Ishikawa (cell line): ENCODE measurements around the gene TPCN2.

Experiments
- CEBPB ChIP-seq: IDR thresholded peaks from 2 replicates; pipeline ENCODE4 v1.6.1; 2012
- CREB1 ChIP-seq: IDR thresholded peaks from 2 replicates; pipeline ENCODE4 v1.6.1; 2012; ENCODE audit warnings: low read depth
- EGR1 ChIP-seq: IDR thresholded peaks from 2 replicates; pipeline ENCODE4 v1.6.1; 2012
- EP300 ChIP-seq: IDR thresholded peaks from 2 replicates; pipeline ENCODE4 v1.6.1; 2012; ENCODE audit warnings: borderline replicate concordance
- FOXM1 ChIP-seq: IDR thresholded peaks from 2 replicates; pipeline ENCODE4 v1.6.1; 2012; ENCODE audit warnings: low read depth, borderline replicate concordance
- MAX ChIP-seq: IDR thresholded peaks from 2 replicates; pipeline ENCODE4 v1.6.1; 2012
- NFIC ChIP-seq: IDR thresholded peaks from 2 replicates; pipeline ENCODE4 v1.6.1; 2012
- RAD21 ChIP-seq: IDR thresholded peaks from 2 replicates; pipeline ENCODE4 v1.6.1; 2012; ENCODE audit warnings: low read depth
- REST ChIP-seq: IDR thresholded peaks from 2 replicates; pipeline ENCODE4 v1.6.1; 2012; ENCODE audit warnings: low read depth, mild to moderate bottlenecking
- TAF1 ChIP-seq: IDR thresholded peaks from 2 replicates; pipeline ENCODE4 v1.6.1; 2012; ENCODE audit warnings: low read depth, mild to moderate bottlenecking
- TCF12 ChIP-seq: IDR thresholded peaks from 2 replicates; pipeline ENCODE4 v1.6.1; 2012; ENCODE audit warnings: low read depth
- TEAD4 ChIP-seq: IDR thresholded peaks from 2 replicates; pipeline ENCODE4 v1.6.1; 2012
- USF1 ChIP-seq: IDR thresholded peaks from 2 replicates; pipeline ENCODE4 v1.6.1; 2012
- YY1 ChIP-seq: IDR thresholded peaks from 2 replicates; pipeline ENCODE4 v1.6.1; 2012; ENCODE audit warnings: low read depth
- ZBTB7A ChIP-seq: IDR thresholded peaks from 2 replicates; pipeline ENCODE4 v1.6.1; 2012; ENCODE audit warnings: low read depth

Gene TPCN2

GRCh38 chr11:69063652-69064260 lies 15.0 kb downstream of the TPCN2 start:
- TF ChIP-seq CREB1 (no peak), ZBTB7A (no peak), MAX (no peak), TAF1 (no peak), CEBPB (no peak)

- TF ChIP-seq MAX (no peak), CEBPB (no peak), USF1 (no peak), ZBTB7A (no peak), TAF1 (no peak), TCF12 (no peak), EGR1 (no peak)
These were observed 15.7 kb downstream of the TPCN2 start for GRCh38 chr11:69064394-69064957.

GRCh38 chr11:69065147-69065710 lies 16.5 kb downstream of the TPCN2 start:
- TF ChIP-seq CEBPB (no peak), REST (no peak), EP300 (no peak), MAX (no peak), TEAD4 (no peak), NFIC (no peak), FOXM1 (no peak), ZBTB7A (no peak), USF1 (no peak), EGR1 (no peak)

- TF ChIP-seq USF1, result no peak
- no peak for TF ChIP-seq REST
- no peak for TF ChIP-seq TCF12
- no peak for TF ChIP-seq CEBPB
- TF ChIP-seq CREB1, result no peak
- TF ChIP-seq FOXM1, result no peak
- no peak for TF ChIP-seq ZBTB7A
- no peak for TF ChIP-seq EGR1
- no peak for TF ChIP-seq RAD21
- TF ChIP-seq TEAD4, result no peak
- TF ChIP-seq MAX, result no peak
- TF ChIP-seq NFIC, result no peak
- no peak for TF ChIP-seq EP300
- no peak for TF ChIP-seq YY1
- no peak for TF ChIP-seq TAF1
These were observed 17.7 kb downstream of the TPCN2 start for GRCh38 chr11:69066122-69067112.
